Loucy (cell line): ENCODE measurements around the gene TEX26.

Source experiments
- H2AFZ ChIP-seq: fragments of 200-600 bp; sonication (generic); 2 replicates; pipeline ENCODE4 v1.6.0; 2016; ENCODE audit warnings: antibody characterized with exemption, mild to moderate bottlenecking, low read length, moderate library complexity
- H3F3A ChIP-seq: fragments of 200-600 bp; 2 replicates; pipeline ENCODE4 v1.6.0; 2016; ENCODE audit warnings: antibody characterized with exemption, low read depth, mild to moderate bottlenecking
- H3K27me3 ChIP-seq: fragments of 200-600 bp; sonication (generic); 2 replicates; pipeline ENCODE4 v1.6.1; 2014; ENCODE audit warnings: low read length, mild to moderate bottlenecking; ENCODE audit not compliant: insufficient read depth, poor library complexity, severe bottlenecking
- H3K36me3 ChIP-seq: fragments of 200-600 bp; sonication (generic); 2 replicates; pipeline ENCODE4 v1.6.1; 2016; ENCODE audit warnings: low read length; ENCODE audit not compliant: insufficient read depth
- H3K4me1 ChIP-seq: fragments of 200-600 bp; sonication (generic); 2 replicates; pipeline ENCODE4 v1.5.1; 2014; ENCODE audit warnings: low read length, mild to moderate bottlenecking; ENCODE audit not compliant: insufficient read depth, poor library complexity, severe bottlenecking
- H3K4me2 ChIP-seq: fragments of 200-600 bp; sonication (generic); 2 replicates; pipeline ENCODE4 v1.6.0; 2014; ENCODE audit warnings: antibody characterized with exemption, low read length, low read depth, mild to moderate bottlenecking; ENCODE audit not compliant: poor library complexity, severe bottlenecking
- H3K4me3 ChIP-seq: fragments of 200-600 bp; sonication (generic); 2 replicates; pipeline ENCODE4 v1.5.1; 2014; ENCODE audit warnings: low read length, mild to moderate bottlenecking, mixed read lengths; ENCODE audit not compliant: poor library complexity, severe bottlenecking
- H3K79me2 ChIP-seq: fragments of 200-600 bp; sonication (generic); 2 replicates; pipeline ENCODE4 v1.6.1; 2014; ENCODE audit warnings: low read length; ENCODE audit not compliant: insufficient read depth
- H3K9ac ChIP-seq: fragments of 200-600 bp; sonication (generic); 2 replicates; pipeline ENCODE4 v1.6.0; 2014; ENCODE audit warnings: mild to moderate bottlenecking, low read depth, low read length, moderate library complexity; ENCODE audit not compliant: poor library complexity, severe bottlenecking
- H3K9me2 ChIP-seq: fragments of 200-600 bp; sonication (generic); replicated peaks from 2 replicates; pipeline ENCODE4 v1.6.1; 2016; ENCODE audit warnings: low read depth, low read length, mixed read lengths
- H3K9me3 ChIP-seq: fragments of 200-600 bp; sonication (generic); 2 replicates; pipeline ENCODE4 v1.6.1; 2014; ENCODE audit warnings: mild to moderate bottlenecking, antibody characterized with exemption, low read length, low read depth; ENCODE audit not compliant: insufficient read depth
- H4K20me1 ChIP-seq: fragments of 200-600 bp; sonication (generic); 2 replicates; pipeline ENCODE4 v1.6.0; 2014; ENCODE audit warnings: antibody characterized with exemption, low read length, mild to moderate bottlenecking; ENCODE audit not compliant: insufficient read depth, poor library complexity, severe bottlenecking
- CTCF ChIP-seq: fragments of 200-600 bp; sonication (generic); conservative IDR thresholded peaks from 2 replicates; pipeline ENCODE4 v1.5.1; 2014; ENCODE audit warnings: mild to moderate bottlenecking, antibody characterized with exemption, low read length
- EZH2phosphoT487 ChIP-seq: fragments of 200-600 bp; IDR thresholded peaks from 2 replicates; pipeline ENCODE4 v1.6.1; 2018; ENCODE audit warnings: antibody characterized with exemption, mild to moderate bottlenecking, moderate library complexity, borderline replicate concordance

The TEX26 gene

GRCh38 chr13:31011901-31012654 lies 79.6 kb downstream of the TEX26 start:
- no peaks in the 10 kb centered on the region for H3K4me1 ChIP-seq

GRCh38 chr13:31012655-31013024 lies 80.2 kb downstream of the TEX26 start:
- Histone ChIP-seq H3K4me1 (no peaks in the 10 kb centered on the region), H3K9ac (no peak overlapping the region), H4K20me1 (no peaks in the 10 kb centered on the region), H3K4me3 (no peak overlapping the region), H3K4me2 (no peak overlapping the region), H3F3A (no peaks in the 10 kb centered on the region), H3K27me3 (peaks cover 4% of the 10 kb centered on the region), H3K9me3 (no peaks in the 10 kb centered on the region), H2AFZ (no peak overlapping the region), H3K36me3 (no peaks in the 10 kb centered on the region), H3K9me2 (no peaks in the 10 kb centered on the region), H3K79me2 (no peaks in the 10 kb centered on the region)
- TF ChIP-seq CTCF (peak; percentile 47), EZH2phosphoT487 (no peak)

More at GRCh38 chr13:31011901-31012654, 79.6 kb downstream of the TEX26 start:
- Histone ChIP-seq H2AFZ (no peak overlapping the region), H3F3A (no peaks in the 10 kb centered on the region), H3K9ac (no peak overlapping the region), H3K9me3 (no peaks in the 10 kb centered on the region), H3K79me2 (no peaks in the 10 kb centered on the region), H3K4me2 (no peak overlapping the region), H3K9me2 (no peaks in the 10 kb centered on the region), H3K36me3 (no peaks in the 10 kb centered on the region), H4K20me1 (no peaks in the 10 kb centered on the region), H3K4me3 (no peak overlapping the region), H3K27me3 (peaks cover 4% of the 10 kb centered on the region)
- no peak for TF ChIP-seq CTCF
- TF ChIP-seq EZH2phosphoT487: no peak

GRCh38 chr13:31014456-31014855 lies 82.0 kb downstream of the TEX26 start:
- TF ChIP-seq EZH2phosphoT487 (no peak), CTCF (no peak)
- H4K20me1 ChIP-seq: no peaks in the 10 kb centered on the region
- H3K9ac ChIP-seq: no peak overlapping the region
- no peaks in the 10 kb centered on the region for H3F3A ChIP-seq
- peaks cover 4% of the 10 kb centered on the region for H3K27me3 ChIP-seq
- no peaks in the 10 kb centered on the region for H3K9me3 ChIP-seq
- H3K4me2 ChIP-seq: no peak overlapping the region
- no peaks in the 10 kb centered on the region for H3K9me2 ChIP-seq
- no peaks in the 10 kb centered on the region for H3K79me2 ChIP-seq
- H3K4me1 ChIP-seq: no peaks in the 10 kb centered on the region
- no peaks in the 10 kb centered on the region for H3K36me3 ChIP-seq
- H3K4me3 ChIP-seq: no peak overlapping the region
- H2AFZ ChIP-seq: no peak overlapping the region
